Duodenal mucosa (tissue), 2 donors: Measurements from ENCODE around the gene PSMD2.
A peak's percentile ranks its signal among the peaks of the same experiment; 100 is the strongest.

ENCODE experiments used
- H3K27ac ChIP-seq: one replicate; pipeline ENCODE4 v1.7.0; 2013; ENCODE audit warnings: low read depth, low read length
- H3K27me3 ChIP-seq, 2 donors: one replicate each; pipeline ENCODE4 v1.7.0; 2013; ENCODE audit warnings: low read length in 2 of 2, control low read depth in 1 of 2; ENCODE audit not compliant: insufficient read depth in 2 of 2, control insufficient read depth in 1 of 2
- H3K36me3 ChIP-seq, 2 donors: one replicate each; pipeline ENCODE4 v1.7.0; 2013; ENCODE audit warnings: low read length in 2 of 2, control low read depth in 1 of 2; ENCODE audit not compliant: insufficient read depth in 2 of 2, control insufficient read depth in 1 of 2
- H3K4me1 ChIP-seq, 2 donors: one replicate each; pipeline ENCODE4 v1.7.0; 2013; ENCODE audit warnings: low read length in 2 of 2, control low read depth in 1 of 2; ENCODE audit not compliant: insufficient read depth in 2 of 2, control insufficient read depth in 1 of 2
- H3K4me3 ChIP-seq, 2 donors: one replicate each; pipeline ENCODE4 v1.7.0; 2013; ENCODE audit warnings: low read length in 2 of 2, low read depth in 1 of 2
- H3K9ac ChIP-seq, 2 donors: one replicate each; pipeline ENCODE4 v1.7.0; 2013; ENCODE audit warnings: low read length in 2 of 2, low read depth in 1 of 2
- H3K9me3 ChIP-seq, 2 donors: one replicate each; pipeline ENCODE4 v1.7.0; 2013; ENCODE audit warnings: low read length in 2 of 2, control low read depth in 1 of 2; ENCODE audit not compliant: control insufficient read depth in 1 of 2

PSMD2 gene

GRCh38 chr3:184282941-184283340, 16.1 kb upstream of the PSMD2 start:
- Histone ChIP-seq H3K27me3 (peaks cover 0 to 1% of the 10 kb centered on the region in 2 donors), H3K4me1 (no peaks in the 10 kb centered on the region), H3K4me3 (no peak overlapping the region), H3K36me3 (no peaks in the 10 kb centered on the region), H3K9me3 (no peaks in the 10 kb centered on the region), H3K9ac (no peak overlapping the region), H3K27ac (no peak overlapping the region)

DNA sequence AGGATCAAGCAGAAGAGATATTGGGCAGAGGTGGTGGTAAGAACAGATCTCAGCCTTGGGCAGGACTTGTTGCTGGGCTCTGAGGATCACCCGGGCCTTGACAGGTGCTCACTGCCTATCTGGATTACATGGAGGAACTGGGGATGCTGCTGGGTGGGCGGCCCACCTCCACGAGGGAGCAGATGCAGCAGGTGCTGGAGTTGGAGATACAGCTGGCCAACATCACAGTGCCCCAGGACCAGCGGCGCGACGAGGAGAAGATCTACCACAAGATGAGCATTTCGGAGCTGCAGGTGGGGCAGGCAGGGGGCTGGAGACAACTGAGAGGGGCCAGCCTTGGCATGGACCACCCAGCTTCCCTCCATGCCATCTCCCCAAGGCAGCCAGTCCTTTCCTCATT, 15.4 kb upstream of the PSMD2 start:
- no peak overlapping the region for H3K9ac ChIP-seq
- no peaks in the 10 kb centered on the region for H3K27me3 ChIP-seq
- H3K4me3 ChIP-seq = no peak overlapping the region
- no peaks in the 10 kb centered on the region for H3K4me1 ChIP-seq
- H3K27ac ChIP-seq = no peak overlapping the region
- H3K9me3 ChIP-seq = no peaks in the 10 kb centered on the region
- H3K36me3 ChIP-seq = no peaks in the 10 kb centered on the region

GRCh38 chr3:184284696-184285095, 14.3 kb upstream of the PSMD2 start:
- no peaks in the 10 kb centered on the region for H3K4me1 ChIP-seq
- H3K9me3 ChIP-seq = no peaks in the 10 kb centered on the region
- H3K9ac ChIP-seq = no peak overlapping the region
- H3K27me3 ChIP-seq = no peaks in the 10 kb centered on the region
- H3K4me3 ChIP-seq = no peak overlapping the region
- H3K27ac ChIP-seq = no peak overlapping the region
- no peaks in the 10 kb centered on the region for H3K36me3 ChIP-seq

GRCh38 chr3:184289426-184289938, 9.6 kb upstream of the PSMD2 start:
- Histone ChIP-seq H3K27ac (no peak overlapping the region), H3K4me3 (no peak overlapping the region), H3K27me3 (no peaks in the 10 kb centered on the region), H3K4me1 (no peaks in the 10 kb centered on the region), H3K9me3 (no peaks in the 10 kb centered on the region), H3K9ac (no peak overlapping the region), H3K36me3 (no peaks in the 10 kb centered on the region)

DNA sequence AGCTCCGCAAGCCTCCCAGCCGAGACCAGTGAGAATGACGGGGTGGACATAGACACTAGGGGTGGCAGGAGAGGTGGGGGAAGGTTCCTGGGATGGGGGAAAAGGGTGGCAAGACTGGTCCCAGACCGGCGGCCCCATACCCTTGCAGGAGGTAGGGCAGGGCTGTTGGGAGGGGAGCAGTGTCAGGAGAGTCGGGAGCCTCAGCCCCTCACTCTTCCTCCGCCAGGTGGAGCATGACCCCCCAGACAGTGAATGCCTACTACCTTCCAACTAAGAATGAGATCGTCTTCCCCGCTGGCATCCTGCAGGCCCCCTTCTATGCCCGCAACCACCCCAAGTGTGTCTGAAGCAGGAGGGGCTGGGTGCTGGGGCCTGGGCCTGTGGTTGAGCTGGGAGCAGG, 8.7 kb upstream of the PSMD2 start:
- Histone ChIP-seq H3K27ac (no peak overlapping the region), H3K36me3 (no peaks in the 10 kb centered on the region), H3K4me3 (no peak overlapping the region), H3K4me1 (no peaks in the 10 kb centered on the region), H3K27me3 (no peaks in the 10 kb centered on the region), H3K9ac (no peak overlapping the region), H3K9me3 (no peaks in the 10 kb centered on the region)

- no peak overlapping the region for H3K4me3 ChIP-seq
- no peak overlapping the region for H3K9ac ChIP-seq
- no peaks in the 10 kb centered on the region for H3K4me1 ChIP-seq
- H3K36me3 ChIP-seq = no peaks in the 10 kb centered on the region
- H3K9me3 ChIP-seq = no peaks in the 10 kb centered on the region
- no peaks in the 10 kb centered on the region for H3K27me3 ChIP-seq
- no peak overlapping the region for H3K27ac ChIP-seq
Observed at GRCh38 chr3:184291044-184291737, 7.8 kb upstream of the PSMD2 start.

DNA sequence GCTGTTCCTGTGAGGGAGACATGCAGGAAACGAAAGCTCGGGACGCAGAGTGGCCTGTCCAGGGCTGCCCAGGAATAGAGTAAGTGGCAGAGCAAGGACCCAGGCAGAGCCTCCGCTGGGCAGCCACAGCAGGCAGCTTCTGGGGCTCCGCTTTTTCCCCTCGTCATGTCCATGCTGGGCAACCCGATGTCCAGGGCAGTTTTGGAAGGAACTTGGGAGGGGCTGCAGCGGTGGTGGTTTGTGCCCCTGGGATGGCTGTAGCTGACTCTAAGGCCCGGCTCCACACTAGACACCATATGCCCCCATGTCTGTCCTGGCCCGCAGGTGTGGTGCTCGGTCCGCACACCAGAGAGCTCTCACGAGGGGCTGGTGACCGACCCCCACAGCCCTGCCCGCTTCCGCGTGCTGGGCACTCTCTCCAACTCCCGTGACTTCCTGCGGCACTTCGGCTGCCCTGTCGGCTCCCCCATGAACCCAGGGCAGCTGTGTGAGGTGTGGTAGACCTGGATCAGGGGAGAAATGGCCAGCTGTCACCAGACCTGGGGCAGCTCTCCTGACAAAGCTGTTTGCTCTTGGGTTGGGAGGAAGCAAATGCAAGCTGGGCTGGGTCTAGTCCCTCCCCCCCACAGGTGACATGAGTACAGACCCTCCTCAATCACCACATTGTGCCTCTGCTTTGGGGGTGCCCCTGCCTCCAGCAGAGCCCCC, 7.1 kb upstream of the PSMD2 start:
- Histone ChIP-seq H3K4me3 (no peak overlapping the region), H3K9ac (no peak overlapping the region), H3K4me1 (no peaks in the 10 kb centered on the region), H3K9me3 (no peaks in the 10 kb centered on the region), H3K27me3 (no peaks in the 10 kb centered on the region), H3K27ac (no peak overlapping the region), H3K36me3 (no peaks in the 10 kb centered on the region)

DNA sequence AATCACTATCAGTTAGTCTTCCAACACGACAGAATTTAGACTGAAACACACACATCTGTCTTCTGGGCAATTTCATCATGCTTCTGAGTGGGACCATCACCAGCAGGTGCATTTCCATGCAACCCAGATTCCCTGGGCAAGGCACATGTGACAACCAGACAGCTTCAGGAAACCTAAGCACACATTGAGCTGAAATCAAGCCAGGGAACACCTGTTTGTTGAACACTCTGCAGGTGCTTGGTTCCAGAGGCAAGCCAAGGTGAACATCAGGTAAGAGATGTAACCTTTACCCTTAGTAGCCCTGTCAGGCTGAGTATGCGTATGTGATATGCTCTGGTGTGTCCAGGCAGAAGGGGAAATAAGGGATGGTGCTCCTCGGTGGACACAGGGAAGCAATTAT, 3.3 kb upstream of the PSMD2 start:
- Histone ChIP-seq H3K9me3 (no peaks in the 10 kb centered on the region), H3K4me3 (no peak overlapping the region), H3K9ac (no peak overlapping the region), H3K4me1 (peaks cover 12 to 13% of the 10 kb centered on the region in 2 donors), H3K27ac (no peak overlapping the region), H3K27me3 (no peaks in the 10 kb centered on the region), H3K36me3 (peaks cover 0 to 6% of the 10 kb centered on the region in 2 donors)

DNA sequence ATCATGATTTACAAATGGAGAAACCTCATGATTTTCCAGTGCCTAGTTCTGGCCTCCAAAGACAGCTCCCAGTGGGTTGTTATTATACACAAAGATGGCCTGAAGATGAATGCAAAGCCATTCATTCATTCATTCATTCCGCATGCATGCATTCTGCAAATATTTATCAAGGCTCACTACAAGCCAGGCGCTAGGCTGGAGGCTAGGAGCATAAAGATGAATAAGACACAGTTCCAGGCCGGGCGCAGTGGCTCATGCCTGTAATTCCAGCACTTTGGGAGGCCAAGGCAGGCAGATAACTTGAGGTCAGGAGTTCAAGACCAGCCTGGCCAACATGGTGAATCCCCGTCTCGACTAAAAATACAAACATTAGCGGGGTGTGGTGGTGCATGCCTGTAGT, 2.4 kb upstream of the PSMD2 start:
- Histone ChIP-seq H3K4me3 (no peak overlapping the region), H3K9ac (no peak overlapping the region), H3K27ac (no peak overlapping the region), H3K27me3 (no peaks in the 10 kb centered on the region), H3K9me3 (no peaks in the 10 kb centered on the region), H3K36me3 (peaks cover 5 to 11% of the 10 kb centered on the region in 2 donors), H3K4me1 (peaks cover 12 to 13% of the 10 kb centered on the region in 2 donors)

DNA sequence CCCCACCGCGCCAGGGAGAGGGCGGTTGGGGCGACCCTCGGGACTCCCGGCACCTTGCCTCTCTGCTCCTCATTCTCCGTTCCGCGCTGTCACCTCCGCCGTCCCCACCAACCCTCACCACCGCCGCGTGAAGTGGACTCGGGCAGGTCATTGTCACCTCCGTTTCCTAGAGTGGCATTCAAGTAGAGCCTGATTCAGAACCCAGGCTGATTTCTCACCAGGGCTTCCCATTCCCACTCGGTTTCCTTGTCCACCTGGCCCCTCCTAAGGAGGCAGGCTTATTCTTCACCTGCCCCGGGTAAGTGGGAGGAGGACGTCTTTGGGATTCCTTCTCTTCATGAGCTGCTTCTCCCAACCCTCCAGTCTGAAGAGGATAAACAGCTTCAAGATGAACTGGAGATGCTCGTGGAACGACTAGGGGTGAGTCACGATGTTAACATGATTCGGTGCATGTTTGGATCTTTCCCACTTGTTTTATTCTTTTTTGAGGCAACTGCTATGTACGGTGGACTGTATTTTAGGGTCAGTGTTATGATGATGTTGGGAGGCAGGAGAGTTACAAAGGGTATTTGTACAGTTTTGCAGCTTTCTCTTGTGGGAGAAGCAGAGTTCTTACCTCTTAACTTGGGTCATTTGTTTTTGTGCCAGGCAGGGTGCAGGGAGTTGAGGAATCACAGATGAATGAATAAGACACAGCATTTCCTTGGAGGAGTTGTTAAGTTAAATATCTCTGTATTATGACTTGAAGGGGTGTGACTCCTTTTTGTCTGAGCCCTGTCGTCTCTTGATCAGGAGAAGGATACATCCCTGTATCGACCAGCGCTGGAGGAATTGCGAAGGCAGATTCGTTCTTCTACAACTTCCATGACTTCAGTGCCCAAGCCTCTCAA, 692 bp downstream of the PSMD2 start:
- Histone ChIP-seq H3K36me3 (peaks cover 31 to 42% of the 10 kb centered on the region in 2 donors), H3K27me3 (no peaks in the 10 kb centered on the region), H3K4me1 (peaks cover 12 to 13% of the 10 kb centered on the region in 2 donors), H3K9ac (peak overlapping the region; percentile 73 to 75), H3K9me3 (no peaks in the 10 kb centered on the region), H3K27ac (no peak overlapping the region), H3K4me3 (peak overlapping the region; percentile 83 to 86)
